Epithelial cell of prostate (primary cell): ENCODE measurements around the gene CEMP1.

Experiments
- DNase-seq: peaks from one replicate; pipeline ENCODE4 v3.0.0-alpha.2; 2011; ENCODE audit warnings: low read depth, low spot score
- H3K27ac ChIP-seq: fragments of 450-650 bp; 2 replicates; pipeline ENCODE4 v1.5.1; 2017; ENCODE audit warnings: mild to moderate bottlenecking

CEMP1 gene

GRCh38 chr16:2520784-2521531 is 10.2 kb downstream of the CEMP1 start:
- no peak for DNase-seq
- peak overlapping the region; percentile 55 for H3K27ac ChIP-seq

DNA sequence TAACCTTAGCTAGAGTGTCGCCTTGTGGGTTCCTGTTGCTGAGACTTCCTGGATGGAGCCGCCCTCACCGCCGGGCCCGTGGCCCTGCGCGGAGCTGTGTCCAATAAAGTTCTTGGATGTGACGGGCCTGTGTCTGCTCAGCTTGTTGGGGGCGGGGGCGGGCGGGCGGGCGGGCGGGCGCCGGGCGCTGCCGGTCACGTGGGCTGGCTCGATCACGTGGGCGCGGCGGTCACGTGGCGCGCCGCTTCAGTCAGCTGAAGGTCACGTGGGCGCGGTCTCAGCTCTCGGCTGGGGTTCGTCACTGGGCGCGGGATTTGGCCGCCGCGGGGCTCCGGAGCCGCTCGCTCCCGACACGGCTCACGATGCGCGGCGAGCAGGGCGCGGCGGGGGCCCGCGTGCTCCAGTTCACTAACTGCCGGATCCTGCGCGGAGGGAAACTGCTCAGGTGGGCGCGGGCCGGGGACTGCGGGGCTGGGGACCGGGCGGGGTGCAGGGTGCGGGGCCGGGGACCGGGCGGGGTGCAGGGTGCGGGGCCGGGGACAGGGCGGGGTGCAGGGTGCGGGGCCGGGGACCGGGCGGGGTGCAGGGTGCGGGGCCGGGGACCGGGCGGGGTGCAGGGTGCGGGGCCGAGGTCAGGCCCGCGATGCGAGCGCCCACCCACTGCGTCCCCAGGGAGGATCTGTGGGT is 11.0 kb downstream of the CEMP1 start, which contains the start of gene AMDHD2:
AMDHD2 (plus strand) TSS at position 275 of the 687 bp plus-strand sequence; CDS start at position 363, 88 bp downstream.
- peak; percentile 51 for DNase-seq

GRCh38 chr16:2519711-2520080 is 11.5 kb downstream of the CEMP1 start:
- DNase-seq = no peak
- peak overlapping the region; percentile 55 for H3K27ac ChIP-seq

More for the DNA sequence above, 11.0 kb downstream of the CEMP1 start, which contains the start of gene AMDHD2:
- H3K27ac ChIP-seq = peak within 1 kb of the TSS; percentile 55

GRCh38 chr16:2518823-2519710 is 12.1 kb downstream of the CEMP1 start:
- DNase-seq = no peak
- H3K27ac ChIP-seq = peak overlapping the region; percentile 96

DNA sequence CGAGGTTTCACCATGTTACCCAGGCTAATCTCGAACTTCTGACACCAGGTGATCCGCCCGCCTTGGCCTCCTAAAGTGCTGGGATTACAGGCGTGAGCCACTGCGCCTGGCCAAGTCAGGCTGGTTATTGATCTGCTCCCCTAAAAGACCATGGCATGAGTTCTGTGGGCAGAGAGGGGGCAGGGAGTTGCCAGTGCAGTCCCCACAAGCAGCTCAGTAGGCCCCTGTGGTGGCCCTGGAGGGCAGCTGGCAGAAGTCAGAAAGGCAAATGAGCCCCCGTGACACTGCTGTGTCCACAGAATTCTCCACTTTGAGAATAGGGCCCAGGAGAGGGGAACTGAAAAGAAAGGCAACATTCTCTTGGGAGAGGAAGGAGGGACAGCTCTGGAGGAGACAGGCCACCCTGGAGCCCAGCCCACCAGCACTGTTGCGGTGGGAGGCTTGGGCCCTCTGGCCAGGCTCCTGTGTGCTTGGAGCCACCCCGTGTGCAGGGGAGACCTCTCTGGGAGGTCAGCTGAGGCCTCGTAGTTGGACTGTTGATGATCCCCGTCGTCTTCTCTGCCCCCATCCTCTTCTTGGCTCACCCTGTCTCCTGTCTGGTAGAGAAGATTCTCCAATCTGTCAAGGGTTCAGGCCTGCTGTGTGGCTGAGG is 13.1 kb downstream of the CEMP1 start:
- peak overlapping the region; percentile 96 for H3K27ac ChIP-seq

DNA sequence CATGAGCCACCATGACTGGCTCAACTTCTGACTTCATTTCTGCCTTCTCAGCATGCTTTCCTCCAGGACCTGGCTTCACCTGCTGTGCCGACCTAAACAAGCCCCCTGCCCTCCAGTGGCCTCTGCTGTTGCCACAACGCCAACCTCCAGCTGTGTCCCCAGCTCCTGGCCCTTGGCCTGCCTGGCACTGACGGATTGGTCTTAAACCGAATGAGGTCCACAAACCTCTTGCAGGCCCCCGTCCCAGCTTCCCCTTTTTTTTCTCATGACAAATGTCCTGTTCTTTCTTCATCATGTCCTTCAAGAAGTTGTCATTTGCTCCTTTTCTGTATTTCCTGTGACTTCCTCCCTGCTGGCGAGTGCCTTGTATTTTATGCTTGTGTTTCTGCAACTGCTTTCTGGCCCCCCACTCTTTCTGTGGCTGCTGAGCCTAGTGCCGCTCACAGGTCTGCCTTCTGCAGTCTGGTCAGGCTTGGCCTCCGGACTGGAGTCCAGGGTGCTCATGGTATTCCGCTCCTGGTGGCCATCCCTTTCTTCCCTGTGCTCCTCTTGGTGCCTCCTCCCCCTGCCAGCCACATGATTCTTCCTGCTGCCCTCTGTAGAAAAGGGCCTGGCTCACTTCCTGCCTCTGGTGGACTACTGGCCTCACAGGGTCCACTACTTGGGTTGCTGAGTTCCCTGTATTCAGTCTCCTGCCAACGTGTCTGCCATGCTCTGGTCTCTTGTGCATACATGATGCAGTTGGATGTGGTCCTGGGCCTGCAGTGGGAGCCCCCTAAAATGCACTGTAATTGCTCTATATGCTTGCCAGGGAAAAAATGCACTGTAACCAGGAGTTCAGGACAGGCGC is 14.6 kb downstream of the CEMP1 start:
- peak overlapping the region; percentile 96 for H3K27ac ChIP-seq
- DNase-seq = no peak

More for the DNA sequence above, 13.1 kb downstream of the CEMP1 start:
- DNase-seq = no peak

DNA sequence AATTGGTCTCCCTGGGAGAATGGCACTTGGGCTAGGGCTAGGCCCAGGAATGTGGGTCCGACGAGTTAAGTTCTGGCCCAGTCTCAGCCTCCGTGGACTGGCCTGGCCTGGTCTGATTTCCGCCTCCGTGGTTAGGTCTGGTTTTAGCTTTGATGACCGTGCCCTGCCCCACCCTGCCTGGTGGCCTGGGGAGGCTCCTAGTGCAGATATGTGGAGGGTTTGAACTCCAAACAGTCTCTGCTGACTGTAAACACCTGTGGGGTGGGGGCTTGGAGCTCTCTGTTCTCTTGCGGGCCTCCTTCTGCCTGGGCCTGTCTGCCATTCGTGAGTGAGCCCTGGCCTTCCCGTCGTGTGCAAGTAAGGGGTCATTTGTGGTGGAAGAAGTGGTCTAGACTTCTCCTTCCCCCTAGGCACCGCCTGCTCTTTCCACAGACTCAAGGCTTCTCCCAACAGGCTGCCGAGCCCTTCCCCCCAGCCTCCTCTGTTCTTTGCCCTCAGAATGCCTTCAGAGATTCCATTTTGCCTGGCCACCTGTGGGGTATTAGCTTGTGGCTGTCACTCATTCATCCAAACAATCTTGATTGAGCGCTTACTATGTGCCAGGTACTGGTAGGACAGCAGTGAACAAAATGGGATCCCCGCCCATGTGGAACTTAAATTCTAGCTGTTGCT is 15.9 kb downstream of the CEMP1 start:
- no peak for DNase-seq
- H3K27ac ChIP-seq = peak overlapping the region; percentile 96

- DNase-seq = no peak
- peak overlapping the region; percentile 96 for H3K27ac ChIP-seq
Measured at GRCh38 chr16:2514333-2515179, 16.7 kb downstream of the CEMP1 start.

GRCh38 chr16:2513405-2514332 is 17.5 kb downstream of the CEMP1 start, which contains the start of gene ATP6V0C:
ATP6V0C (plus strand) TSS chr16:2513952; CDS start chr16:2514104, 152 bp downstream.
- peak; percentile 37 for DNase-seq
- peak within 1 kb of the TSS; percentile 96 for H3K27ac ChIP-seq

DNA sequence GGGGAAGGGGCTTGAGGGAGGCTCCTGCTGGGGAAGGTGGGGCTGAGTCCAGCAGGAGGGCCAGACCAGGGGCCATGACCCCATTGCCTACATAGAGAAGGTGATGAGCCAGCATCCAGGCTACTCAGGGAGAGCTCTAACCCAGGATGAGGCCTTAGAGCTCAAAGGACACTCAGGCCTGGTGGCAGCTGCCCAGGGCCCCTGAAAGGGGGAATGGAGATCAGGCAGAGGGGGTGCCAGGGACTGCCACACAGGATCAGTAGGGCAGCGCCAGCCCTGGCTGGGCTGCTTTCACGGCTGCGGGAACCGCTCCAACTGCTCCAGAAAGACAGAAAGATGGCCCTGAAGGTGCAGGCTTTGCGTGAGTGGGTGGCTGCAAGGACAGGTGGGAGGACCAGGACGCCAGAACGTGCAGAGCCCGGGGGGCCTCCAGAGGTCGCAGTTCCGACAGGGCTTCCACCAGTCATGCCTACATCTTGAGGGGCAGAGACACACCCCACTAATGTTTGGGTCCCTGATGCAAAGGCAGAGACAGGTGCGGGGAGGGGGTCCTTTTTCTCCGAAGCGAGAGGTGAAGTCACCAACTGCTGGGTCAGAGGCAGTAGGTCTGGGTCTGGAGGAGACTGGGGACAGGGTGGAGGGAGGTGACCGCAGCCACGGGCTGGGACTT is 18.3 kb downstream of the CEMP1 start:
- no peak overlapping the region for H3K27ac ChIP-seq
- DNase-seq = no peak

DNA sequence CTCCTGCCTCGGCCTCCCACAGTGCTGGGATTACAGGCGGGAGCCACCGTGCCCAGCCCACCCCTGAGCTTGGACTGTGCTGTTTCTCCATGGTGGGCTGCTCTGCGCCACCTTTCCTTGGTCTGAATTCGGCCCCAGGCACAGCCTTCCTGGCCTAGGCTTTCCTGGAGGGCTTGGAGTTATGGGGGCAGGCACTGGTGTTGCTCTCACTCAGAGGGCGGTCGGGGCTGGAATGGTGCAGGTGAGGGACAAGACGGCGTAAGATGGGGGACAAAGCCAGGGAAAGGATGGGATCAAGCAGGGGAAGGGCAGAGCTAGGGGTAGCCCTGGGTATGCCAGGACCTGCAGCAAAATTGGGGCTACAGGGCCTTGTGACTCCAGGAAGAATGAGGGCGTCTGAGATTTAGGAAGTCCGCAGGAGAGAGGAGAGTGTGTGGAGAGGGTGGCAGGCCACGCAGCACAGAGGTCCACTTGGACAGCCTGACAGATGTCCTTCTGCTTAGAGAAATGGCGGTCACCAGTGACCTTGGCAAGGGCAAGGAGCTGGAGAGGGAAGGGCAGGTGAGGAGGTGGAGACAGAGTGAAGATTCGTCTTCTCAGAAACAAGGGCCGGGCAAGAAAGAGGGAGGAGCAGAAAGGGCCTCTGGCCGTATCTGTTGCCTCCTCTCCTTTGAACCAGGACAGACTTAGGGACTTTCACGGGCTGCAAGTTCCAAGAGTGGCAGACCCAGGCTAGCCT is 19.0 kb downstream of the CEMP1 start:
- H3K27ac ChIP-seq = no peak overlapping the region
- no peak for DNase-seq

DNA sequence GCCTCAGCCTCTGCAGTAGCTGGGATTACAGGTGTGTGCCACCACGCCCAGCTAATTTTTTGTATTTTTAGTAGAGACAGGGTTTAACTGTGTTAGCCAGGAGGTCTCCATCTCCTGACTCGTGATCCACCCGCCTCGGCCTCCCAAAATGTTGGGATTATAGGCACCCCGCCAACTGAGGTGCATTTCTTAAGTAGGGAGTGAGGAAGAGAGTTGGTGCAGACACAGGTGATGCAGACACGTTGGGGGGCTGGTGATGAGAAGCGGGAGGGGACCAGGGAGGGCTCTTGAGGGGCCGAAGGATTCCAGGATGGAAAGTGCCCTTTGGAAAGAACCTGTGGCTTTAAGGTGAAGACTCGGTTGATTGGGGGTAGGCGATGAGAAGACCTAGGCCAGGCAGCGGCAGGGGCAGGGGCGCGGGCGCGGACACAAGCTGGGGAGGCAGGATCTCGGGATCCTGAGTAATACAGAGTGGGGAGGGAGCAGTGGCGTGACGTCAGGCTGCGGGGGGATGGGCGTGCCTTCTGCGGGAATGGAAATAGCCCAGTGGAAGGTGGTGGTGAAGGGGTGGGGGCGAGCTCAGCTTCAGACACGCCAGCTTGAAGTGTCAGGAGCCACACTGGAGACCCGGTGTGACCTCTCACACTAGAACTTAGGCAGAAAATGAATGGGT is 19.9 kb downstream of the CEMP1 start:
- DNase-seq = no peak

GRCh38 chr16:2508722-2509400 is 22.3 kb downstream of the CEMP1 start:
- no peak for DNase-seq
- no peak overlapping the region for H3K27ac ChIP-seq

More for the DNA sequence above, 19.9 kb downstream of the CEMP1 start:
- no peak overlapping the region for H3K27ac ChIP-seq

DNA sequence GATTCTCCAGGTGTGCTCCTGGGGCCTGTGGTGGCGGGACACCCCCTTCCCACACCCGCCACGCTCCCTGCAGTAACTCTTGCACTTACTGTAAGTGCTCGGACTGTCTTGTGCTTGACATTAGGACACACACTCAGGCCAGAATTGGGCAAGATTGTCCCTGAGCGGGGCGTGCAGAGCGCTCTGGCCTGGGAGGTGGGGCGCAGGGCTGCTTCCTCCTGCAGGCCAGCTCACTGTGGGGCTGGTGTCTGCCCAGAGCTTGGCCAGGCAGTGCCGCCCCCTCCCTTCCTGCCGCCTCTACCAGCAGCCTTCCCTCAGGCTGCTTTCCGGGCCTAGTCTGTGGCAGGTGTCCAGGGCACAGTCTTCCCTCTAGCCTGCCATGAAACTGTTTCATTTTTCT is 23.5 kb downstream of the CEMP1 start:
- no peak overlapping the region for H3K27ac ChIP-seq
- DNase-seq = no peak
